K562 (cell line): ENCODE measurements around the gene SOS1.

Experiments used
- MAZ ChIP-seq, 2 experiments: fragments of 450-650 bp in 1 of 2; sonication (generic) in 1 of 2; formaldehyde crosslinking; IDR thresholded peaks in 1 of 2; conservative IDR thresholded peaks in 1 of 2; 2 replicates each; pipeline versions ENCODE4 v1.4.0 to v1.5.0; 2020; ENCODE audit warnings: mild to moderate bottlenecking in 1 of 2, missing genetic modification reagents in 1 of 2
- NBN ChIP-seq: fragments of 450-650 bp; IDR thresholded peaks from 2 replicates; pipeline ENCODE4 v1.6.1; 2016; ENCODE audit warnings: low read depth, mild to moderate bottlenecking
- SETDB1 ChIP-seq: IDR thresholded peaks from one replicate; pipeline ENCODE4 v1.6.1; 2012; ENCODE audit warnings: low read length, control low read depth, inconsistent platforms
- YY1 ChIP-seq, 3 experiments: IDR thresholded peaks; 2 replicates each; pipeline ENCODE4 v1.6.1; 2011; ENCODE audit warnings: low read length in 2 of 3, mild to moderate bottlenecking in 2 of 3, moderate library complexity in 2 of 3, borderline replicate concordance in 1 of 3, control low read depth in 1 of 3, low read depth in 1 of 3; ENCODE audit not compliant: insufficient read depth in 3 of 3, insufficient replicate concordance in 2 of 3, control insufficient read depth in 1 of 3, insufficient read length in 1 of 3; ENCODE audit errors: extremely low read depth in 1 of 3
- ZFP36 ChIP-seq: fragments of 150-350 bp; IDR thresholded peaks from 2 replicates; pipeline ENCODE4 v1.6.1; 2018; ENCODE audit warnings: low read length, low read depth; ENCODE audit not compliant: partially characterized antibody
- TF ChIP-seq, protein P1 (sequence below), 3 experiments: IDR thresholded peaks in 2 of 3; conservative IDR thresholded peaks in 1 of 3; 2 replicates each; pipeline ENCODE4 v1.5.1; 2011 to 2012; ENCODE audit warnings: low read length in 3 of 3, mild to moderate bottlenecking in 3 of 3, control low read depth in 2 of 3, improper control_type of control experiment in 1 of 3, inconsistent platforms in 1 of 3, low read depth in 1 of 3, mixed read lengths in 1 of 3, moderate library complexity in 1 of 3; ENCODE audit not compliant: insufficient read depth in 2 of 3

DNA sequence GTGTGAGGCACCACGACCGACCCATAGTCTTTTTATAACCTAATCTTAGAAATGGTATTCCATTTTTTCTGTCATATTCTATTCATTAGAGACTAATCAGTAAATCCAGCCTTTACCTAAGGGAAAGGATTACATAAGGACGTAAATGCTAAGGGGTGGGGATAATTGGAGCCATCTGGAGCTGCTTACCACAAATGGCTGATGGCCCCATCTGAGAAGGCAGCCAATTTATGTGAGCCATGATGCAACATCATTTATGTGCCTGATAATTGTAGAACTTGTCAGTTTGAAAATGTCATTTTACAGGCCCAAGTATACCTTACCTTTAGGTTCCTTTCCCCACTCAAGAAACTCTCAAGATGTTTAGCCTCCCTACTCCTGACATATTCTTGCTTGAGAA, 187.2 kb downstream of the SOS1 start:
- TF ChIP-seq SETDB1 = no peak
- no peak for TF ChIP-seq MAZ (CRISPR knock-in tag; conservative IDR thresholded peaks at IDR 0.05 in 1 of 2, IDR thresholded peaks at IDR 0.05 in 1 of 2)
- TF ChIP-seq NBN = no peak
- no peak for TF ChIP-seq ZFP36
- TF ChIP-seq, protein P1, sequence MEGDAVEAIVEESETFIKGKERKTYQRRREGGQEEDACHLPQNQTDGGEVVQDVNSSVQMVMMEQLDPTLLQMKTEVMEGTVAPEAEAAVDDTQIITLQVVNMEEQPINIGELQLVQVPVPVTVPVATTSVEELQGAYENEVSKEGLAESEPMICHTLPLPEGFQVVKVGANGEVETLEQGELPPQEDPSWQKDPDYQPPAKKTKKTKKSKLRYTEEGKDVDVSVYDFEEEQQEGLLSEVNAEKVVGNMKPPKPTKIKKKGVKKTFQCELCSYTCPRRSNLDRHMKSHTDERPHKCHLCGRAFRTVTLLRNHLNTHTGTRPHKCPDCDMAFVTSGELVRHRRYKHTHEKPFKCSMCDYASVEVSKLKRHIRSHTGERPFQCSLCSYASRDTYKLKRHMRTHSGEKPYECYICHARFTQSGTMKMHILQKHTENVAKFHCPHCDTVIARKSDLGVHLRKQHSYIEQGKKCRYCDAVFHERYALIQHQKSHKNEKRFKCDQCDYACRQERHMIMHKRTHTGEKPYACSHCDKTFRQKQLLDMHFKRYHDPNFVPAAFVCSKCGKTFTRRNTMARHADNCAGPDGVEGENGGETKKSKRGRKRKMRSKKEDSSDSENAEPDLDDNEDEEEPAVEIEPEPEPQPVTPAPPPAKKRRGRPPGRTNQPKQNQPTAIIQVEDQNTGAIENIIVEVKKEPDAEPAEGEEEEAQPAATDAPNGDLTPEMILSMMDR (IDR thresholded peaks at IDR 0.05 in 2 of 3, conservative IDR thresholded peaks at IDR 0.05 in 1 of 3; ENCODE audit: insufficient read depth in 2 of 3, low read depth in 1 of 3, low read length in 3 of 3) = no peak
- no peak for TF ChIP-seq YY1 (IDR thresholded peaks at IDR 0.05; ENCODE audit: borderline replicate concordance in 1 of 3, control insufficient read depth in 1 of 3, extremely low read depth in 1 of 3, insufficient read depth in 3 of 3, insufficient read length in 1 of 3, insufficient replicate concordance in 2 of 3, low read depth in 1 of 3, low read length in 2 of 3)
